ENCODE measurements around the gene HTR3B.

Gene HTR3B

DNA sequence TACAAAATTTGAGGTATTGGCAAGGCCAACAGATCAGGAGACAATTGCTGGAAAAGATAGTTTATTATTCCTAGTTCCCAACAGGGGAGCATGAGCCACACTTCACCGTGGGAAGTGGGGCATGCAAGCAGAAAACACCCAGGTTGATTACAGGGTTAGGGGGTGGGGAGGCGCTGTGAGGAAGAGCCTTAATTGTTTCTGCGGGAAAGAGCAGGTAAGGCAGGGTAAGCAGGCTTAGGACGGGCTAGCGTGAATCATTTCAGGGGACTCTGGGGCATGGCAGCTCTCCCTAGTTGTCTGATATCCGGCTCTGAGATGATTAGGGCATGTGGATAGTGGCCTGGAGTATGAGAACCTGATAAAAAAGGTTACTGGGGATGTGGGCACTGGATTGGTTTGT, 49.6 kb downstream of the HTR3B start:
- H3K36me3 ChIP-seq (ENCODE audit: insufficient read depth, low read length): no peaks in the 10 kb centered on the region

DNA sequence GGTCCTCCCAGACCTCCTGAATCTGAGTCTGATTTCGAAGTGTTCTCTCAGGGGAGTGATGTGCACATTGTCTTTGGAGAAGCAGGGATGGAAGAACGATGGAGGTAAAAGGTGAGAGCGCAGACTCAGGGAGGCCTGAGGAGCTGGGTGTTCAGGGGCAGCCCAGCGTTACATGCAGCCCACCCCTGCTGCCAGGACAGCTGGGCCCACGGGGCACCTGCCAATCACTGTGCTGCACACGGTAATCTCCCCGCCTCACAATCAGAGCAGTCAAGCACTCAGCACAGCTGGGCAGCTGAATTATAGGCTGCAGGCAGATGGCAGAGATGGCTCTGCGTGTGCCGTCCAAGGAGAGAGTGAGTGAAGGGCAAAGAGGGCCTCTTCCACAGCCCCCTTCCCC, 52.4 kb downstream of the HTR3B start:
- Histone ChIP-seq H3K9me2 (replicated peaks; ENCODE audit: low read depth, low read length) (no peaks in the 10 kb centered on the region), H3K36me3 (ENCODE audit: insufficient read depth, low read length) (no peaks in the 10 kb centered on the region), H3F3A (ENCODE audit: low read depth) (no peaks in the 10 kb centered on the region), H2AFZ (ENCODE audit: low read length) (no peak overlapping the region), H3K4me1 (ENCODE audit: insufficient read depth, low read length, poor library complexity, severe bottlenecking) (no peaks in the 10 kb centered on the region), H3K9me3 (ENCODE audit: insufficient read depth, low read depth, low read length) (no peaks in the 10 kb centered on the region), H3K4me3 (ENCODE audit: low read length, poor library complexity, severe bottlenecking) (no peak overlapping the region), H3K4me2 (ENCODE audit: low read depth, low read length, poor library complexity, severe bottlenecking) (no peak overlapping the region), H3K9ac (ENCODE audit: low read depth, low read length, poor library complexity, severe bottlenecking) (no peak overlapping the region), H4K20me1 (ENCODE audit: insufficient read depth, low read length, poor library complexity, severe bottlenecking) (no peaks in the 10 kb centered on the region), H3K79me2 (ENCODE audit: insufficient read depth, low read length) (no peaks in the 10 kb centered on the region), H3K27me3 (ENCODE audit: insufficient read depth, low read length, poor library complexity, severe bottlenecking) (no peaks in the 10 kb centered on the region)
- TF ChIP-seq EZH2phosphoT487 (IDR thresholded peaks at IDR 0.05; ENCODE audit: borderline replicate concordance): no peak
- TF ChIP-seq, protein P1, sequence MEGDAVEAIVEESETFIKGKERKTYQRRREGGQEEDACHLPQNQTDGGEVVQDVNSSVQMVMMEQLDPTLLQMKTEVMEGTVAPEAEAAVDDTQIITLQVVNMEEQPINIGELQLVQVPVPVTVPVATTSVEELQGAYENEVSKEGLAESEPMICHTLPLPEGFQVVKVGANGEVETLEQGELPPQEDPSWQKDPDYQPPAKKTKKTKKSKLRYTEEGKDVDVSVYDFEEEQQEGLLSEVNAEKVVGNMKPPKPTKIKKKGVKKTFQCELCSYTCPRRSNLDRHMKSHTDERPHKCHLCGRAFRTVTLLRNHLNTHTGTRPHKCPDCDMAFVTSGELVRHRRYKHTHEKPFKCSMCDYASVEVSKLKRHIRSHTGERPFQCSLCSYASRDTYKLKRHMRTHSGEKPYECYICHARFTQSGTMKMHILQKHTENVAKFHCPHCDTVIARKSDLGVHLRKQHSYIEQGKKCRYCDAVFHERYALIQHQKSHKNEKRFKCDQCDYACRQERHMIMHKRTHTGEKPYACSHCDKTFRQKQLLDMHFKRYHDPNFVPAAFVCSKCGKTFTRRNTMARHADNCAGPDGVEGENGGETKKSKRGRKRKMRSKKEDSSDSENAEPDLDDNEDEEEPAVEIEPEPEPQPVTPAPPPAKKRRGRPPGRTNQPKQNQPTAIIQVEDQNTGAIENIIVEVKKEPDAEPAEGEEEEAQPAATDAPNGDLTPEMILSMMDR (conservative IDR thresholded peaks at IDR 0.05; ENCODE audit: low read length): no peak

More for the DNA sequence above, 49.6 kb downstream of the HTR3B start:
- Histone ChIP-seq H3K9me3 (ENCODE audit: insufficient read depth, low read depth, low read length) (no peaks in the 10 kb centered on the region), H3K4me2 (ENCODE audit: low read depth, low read length, poor library complexity, severe bottlenecking) (no peak overlapping the region), H3K27me3 (ENCODE audit: insufficient read depth, low read length, poor library complexity, severe bottlenecking) (no peaks in the 10 kb centered on the region), H3K9ac (ENCODE audit: low read depth, low read length, poor library complexity, severe bottlenecking) (no peak overlapping the region), H3F3A (ENCODE audit: low read depth) (no peaks in the 10 kb centered on the region), H2AFZ (ENCODE audit: low read length) (no peak overlapping the region), H4K20me1 (ENCODE audit: insufficient read depth, low read length, poor library complexity, severe bottlenecking) (no peaks in the 10 kb centered on the region), H3K4me3 (ENCODE audit: low read length, poor library complexity, severe bottlenecking) (no peak overlapping the region), H3K4me1 (ENCODE audit: insufficient read depth, low read length, poor library complexity, severe bottlenecking) (no peaks in the 10 kb centered on the region), H3K9me2 (replicated peaks; ENCODE audit: low read depth, low read length) (no peaks in the 10 kb centered on the region), H3K79me2 (ENCODE audit: insufficient read depth, low read length) (no peaks in the 10 kb centered on the region)
- no peak for TF ChIP-seq EZH2phosphoT487 (IDR thresholded peaks at IDR 0.05; ENCODE audit: borderline replicate concordance)
- TF ChIP-seq, protein P1 (conservative IDR thresholded peaks at IDR 0.05; ENCODE audit: low read length): no peak

GRCh38 chr11:113960702-113961330, 56.2 kb downstream of the HTR3B start:
- H3K27me3 ChIP-seq (ENCODE audit: insufficient read depth, low read length, poor library complexity, severe bottlenecking): no peaks in the 10 kb centered on the region
- H3K4me2 ChIP-seq (ENCODE audit: low read depth, low read length, poor library complexity, severe bottlenecking): no peak overlapping the region

More at GRCh38 chr11:113960702-113961330, 56.2 kb downstream of the HTR3B start:
- H3K9ac ChIP-seq (ENCODE audit: low read depth, low read length, poor library complexity, severe bottlenecking): no peak overlapping the region
- H3K4me1 ChIP-seq (ENCODE audit: insufficient read depth, low read length, poor library complexity, severe bottlenecking): no peaks in the 10 kb centered on the region
- H3K9me3 ChIP-seq (ENCODE audit: insufficient read depth, low read depth, low read length): no peaks in the 10 kb centered on the region
- no peaks in the 10 kb centered on the region for H3K9me2 ChIP-seq (replicated peaks; ENCODE audit: low read depth, low read length)
- no peaks in the 10 kb centered on the region for H3F3A ChIP-seq (ENCODE audit: low read depth)
- no peaks in the 10 kb centered on the region for H3K36me3 ChIP-seq (ENCODE audit: insufficient read depth, low read length)
- no peaks in the 10 kb centered on the region for H3K79me2 ChIP-seq (ENCODE audit: insufficient read depth, low read length)
- TF ChIP-seq, protein P1 (conservative IDR thresholded peaks at IDR 0.05; ENCODE audit: low read length): no peak
- no peak for TF ChIP-seq EZH2phosphoT487 (IDR thresholded peaks at IDR 0.05; ENCODE audit: borderline replicate concordance)
- H4K20me1 ChIP-seq (ENCODE audit: insufficient read depth, low read length, poor library complexity, severe bottlenecking): no peaks in the 10 kb centered on the region
- H3K4me3 ChIP-seq (ENCODE audit: low read length, poor library complexity, severe bottlenecking): no peak overlapping the region
- no peak overlapping the region for H2AFZ ChIP-seq (ENCODE audit: low read length)
